DOHH2 (cell line): ENCODE measurements around the gene ST6GAL1.
A peak's percentile ranks its signal among the peaks of the same experiment; 100 is the strongest.

Experiments used
- H3F3A ChIP-seq: fragments of 200-600 bp; sonication (generic), shearing (Covaris generic); 2 replicates; pipeline ENCODE4 v1.6.0; 2016; ENCODE audit warnings: antibody characterized with exemption, mild to moderate bottlenecking; ENCODE audit not compliant: control insufficient read depth, insufficient read depth
- H3K27ac ChIP-seq: fragments of 200-600 bp; sonication (generic); 2 replicates; pipeline ENCODE4 v1.5.1; 2014; ENCODE audit warnings: low read depth, mild to moderate bottlenecking, low read length, moderate library complexity
- H3K27me3 ChIP-seq: fragments of 200-600 bp; sonication (generic); 2 replicates; pipeline ENCODE4 v1.6.1; 2014; ENCODE audit warnings: mild to moderate bottlenecking, low read length, mixed read lengths; ENCODE audit not compliant: control insufficient read depth
- H3K36me3 ChIP-seq: fragments of 200-600 bp; sonication (generic); 2 replicates; pipeline ENCODE4 v1.6.1; 2014; ENCODE audit warnings: mild to moderate bottlenecking, low read length, moderate library complexity, mixed read lengths; ENCODE audit not compliant: control insufficient read depth
- H3K4me1 ChIP-seq: fragments of 200-600 bp; sonication (generic); 2 replicates; pipeline ENCODE4 v1.6.1; 2014; ENCODE audit warnings: mild to moderate bottlenecking, low read length, mixed read lengths; ENCODE audit not compliant: control insufficient read depth
- H3K4me2 ChIP-seq: fragments of 200-600 bp; sonication (generic); 2 replicates; pipeline ENCODE4 v1.6.0; 2014; ENCODE audit warnings: mild to moderate bottlenecking, low read length, moderate library complexity
- H3K4me3 ChIP-seq: fragments of 200-600 bp; sonication (generic); 2 replicates; pipeline ENCODE4 v1.5.1; 2014; ENCODE audit warnings: mild to moderate bottlenecking, low read length, mixed read lengths
- H3K79me2 ChIP-seq: fragments of 200-600 bp; sonication (generic); 2 replicates; pipeline ENCODE4 v1.6.1; 2014; ENCODE audit warnings: mild to moderate bottlenecking, low read length, mixed read lengths; ENCODE audit not compliant: control insufficient read depth
- H3K9me2 ChIP-seq: fragments of 200-600 bp; sonication (generic); replicated peaks from 2 replicates; pipeline ENCODE4 v1.6.1; 2014; ENCODE audit warnings: mild to moderate bottlenecking, low read length, mixed read lengths; ENCODE audit not compliant: control insufficient read depth
- H3K9me3 ChIP-seq: fragments of 200-600 bp; sonication (generic); 2 replicates; pipeline ENCODE4 v1.6.1; 2014; ENCODE audit warnings: antibody characterized with exemption, low read length, mixed read lengths; ENCODE audit not compliant: control insufficient read depth, insufficient read depth
- H4K20me1 ChIP-seq: fragments of 200-600 bp; sonication (generic); 2 replicates; pipeline ENCODE4 v1.6.0; 2014; ENCODE audit warnings: low read depth, mild to moderate bottlenecking, antibody characterized with exemption, low read length, moderate library complexity; ENCODE audit not compliant: control insufficient read depth, insufficient read depth
- CTCF ChIP-seq: fragments of 200-600 bp; sonication (generic); IDR thresholded peaks from one replicate; pipeline ENCODE4 v1.5.1; 2014; ENCODE audit warnings: antibody characterized with exemption, mild to moderate bottlenecking, low read depth, low read length; ENCODE audit not compliant: poor library complexity, severe bottlenecking
- EZH2phosphoT487 ChIP-seq: fragments of 200-600 bp; sonication (generic); IDR thresholded peaks from 2 replicates; pipeline ENCODE4 v1.6.1; 2017; ENCODE audit warnings: borderline replicate concordance, mild to moderate bottlenecking, antibody characterized with exemption, low read length, moderate library complexity, mixed read lengths

Gene ST6GAL1

GRCh38 chr3:187013159-187013716 lies 82.9 kb downstream of the ST6GAL1 start:
- H3K4me3 ChIP-seq, result peak overlapping the region; percentile 68
- H3K27ac ChIP-seq, result peak overlapping the region; percentile 98
- H3K9me3 ChIP-seq, result no peaks in the 10 kb centered on the region
- peaks cover 96% of the 10 kb centered on the region for H3K79me2 ChIP-seq
- H3K4me2 ChIP-seq, result peak overlapping the region; percentile 85
- peaks cover 97% of the 10 kb centered on the region for H3K4me1 ChIP-seq
- no peaks in the 10 kb centered on the region for H3K27me3 ChIP-seq
- TF ChIP-seq EZH2phosphoT487 (no peak), CTCF (no peak)
- H3K36me3 ChIP-seq, result peaks cover 67% of the 10 kb centered on the region
- peaks cover 77% of the 10 kb centered on the region for H3F3A ChIP-seq
- no peaks in the 10 kb centered on the region for H3K9me2 ChIP-seq
- H4K20me1 ChIP-seq, result no peaks in the 10 kb centered on the region

GRCh38 chr3:187014417-187014864 lies 84.1 kb downstream of the ST6GAL1 start:
- Histone ChIP-seq H3K4me2 (peak overlapping the region; percentile 85), H3K36me3 (peaks cover 73% of the 10 kb centered on the region), H4K20me1 (no peaks in the 10 kb centered on the region), H3K27ac (peak overlapping the region; percentile 98), H3K27me3 (no peaks in the 10 kb centered on the region), H3K9me2 (no peaks in the 10 kb centered on the region), H3K4me1 (peaks cover 99% of the 10 kb centered on the region), H3K9me3 (no peaks in the 10 kb centered on the region), H3F3A (peaks cover 68% of the 10 kb centered on the region), H3K4me3 (peak overlapping the region; percentile 68), H3K79me2 (peaks cover 97% of the 10 kb centered on the region)
- no peak for TF ChIP-seq CTCF
- no peak for TF ChIP-seq EZH2phosphoT487

- Histone ChIP-seq H3K9me2 (no peaks in the 10 kb centered on the region), H4K20me1 (no peaks in the 10 kb centered on the region), H3K36me3 (peaks cover 77% of the 10 kb centered on the region), H3K27ac (peak overlapping the region; percentile 98), H3K9me3 (no peaks in the 10 kb centered on the region), H3K4me1 (peaks cover 100% of the 10 kb centered on the region), H3F3A (peaks cover 67% of the 10 kb centered on the region), H3K27me3 (no peaks in the 10 kb centered on the region), H3K79me2 (peaks cover 99% of the 10 kb centered on the region), H3K4me2 (peak overlapping the region; percentile 85), H3K4me3 (peak overlapping the region; percentile 68)
- no peak for TF ChIP-seq CTCF
- TF ChIP-seq EZH2phosphoT487, result no peak
Measured at GRCh38 chr3:187015903-187016638, 85.7 kb downstream of the ST6GAL1 start.
